NB4 (cell line): ENCODE results near the gene LPAR2.

Source experiments
- POLR2A ChIP-seq: IDR thresholded peaks from 2 replicates; pipeline ENCODE4 v1.6.1; 2011; ENCODE audit warnings: mild to moderate bottlenecking; ENCODE audit not compliant: insufficient read length; ENCODE audit errors: extremely low read depth
- TF ChIP-seq, protein P1 (sequence below): IDR thresholded peaks from one replicate; pipeline ENCODE4 v1.5.1; 2012; ENCODE audit warnings: low read depth, low read length

DNA sequence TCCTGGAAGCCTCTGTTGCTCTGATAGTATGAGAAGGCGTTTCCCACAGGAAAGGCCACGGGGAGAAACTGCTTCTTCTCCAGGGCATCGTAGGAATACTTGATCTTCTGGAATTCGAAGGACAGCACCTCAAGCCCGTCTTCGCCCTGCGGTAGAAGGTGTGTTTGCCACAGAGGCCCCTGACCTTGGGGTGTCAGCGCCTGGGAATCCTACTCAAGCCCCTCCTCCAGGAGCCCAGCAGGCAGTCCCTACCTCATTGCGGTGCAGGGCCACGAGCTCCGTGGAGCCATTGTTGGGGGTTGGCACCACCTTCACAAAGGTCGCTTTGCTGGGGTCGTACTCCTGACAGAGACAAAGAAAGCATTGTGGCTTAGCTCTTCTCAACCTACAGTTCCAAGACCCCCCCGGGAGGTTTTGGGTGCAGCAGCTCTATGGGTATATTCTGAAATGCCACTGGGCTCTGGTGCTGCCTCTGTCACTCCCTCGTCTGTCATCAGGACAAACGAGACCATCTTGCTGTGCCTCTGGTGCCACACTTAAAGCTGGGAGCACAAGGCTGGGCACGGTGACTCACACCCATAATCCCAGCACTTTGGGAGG, 31.7 kb upstream of the LPAR2 start:
- TF ChIP-seq, protein P1, sequence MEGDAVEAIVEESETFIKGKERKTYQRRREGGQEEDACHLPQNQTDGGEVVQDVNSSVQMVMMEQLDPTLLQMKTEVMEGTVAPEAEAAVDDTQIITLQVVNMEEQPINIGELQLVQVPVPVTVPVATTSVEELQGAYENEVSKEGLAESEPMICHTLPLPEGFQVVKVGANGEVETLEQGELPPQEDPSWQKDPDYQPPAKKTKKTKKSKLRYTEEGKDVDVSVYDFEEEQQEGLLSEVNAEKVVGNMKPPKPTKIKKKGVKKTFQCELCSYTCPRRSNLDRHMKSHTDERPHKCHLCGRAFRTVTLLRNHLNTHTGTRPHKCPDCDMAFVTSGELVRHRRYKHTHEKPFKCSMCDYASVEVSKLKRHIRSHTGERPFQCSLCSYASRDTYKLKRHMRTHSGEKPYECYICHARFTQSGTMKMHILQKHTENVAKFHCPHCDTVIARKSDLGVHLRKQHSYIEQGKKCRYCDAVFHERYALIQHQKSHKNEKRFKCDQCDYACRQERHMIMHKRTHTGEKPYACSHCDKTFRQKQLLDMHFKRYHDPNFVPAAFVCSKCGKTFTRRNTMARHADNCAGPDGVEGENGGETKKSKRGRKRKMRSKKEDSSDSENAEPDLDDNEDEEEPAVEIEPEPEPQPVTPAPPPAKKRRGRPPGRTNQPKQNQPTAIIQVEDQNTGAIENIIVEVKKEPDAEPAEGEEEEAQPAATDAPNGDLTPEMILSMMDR, result no peak
- no peak for TF ChIP-seq POLR2A
